ENCODE measurements around the gene CADPS.

The CADPS gene

DNA sequence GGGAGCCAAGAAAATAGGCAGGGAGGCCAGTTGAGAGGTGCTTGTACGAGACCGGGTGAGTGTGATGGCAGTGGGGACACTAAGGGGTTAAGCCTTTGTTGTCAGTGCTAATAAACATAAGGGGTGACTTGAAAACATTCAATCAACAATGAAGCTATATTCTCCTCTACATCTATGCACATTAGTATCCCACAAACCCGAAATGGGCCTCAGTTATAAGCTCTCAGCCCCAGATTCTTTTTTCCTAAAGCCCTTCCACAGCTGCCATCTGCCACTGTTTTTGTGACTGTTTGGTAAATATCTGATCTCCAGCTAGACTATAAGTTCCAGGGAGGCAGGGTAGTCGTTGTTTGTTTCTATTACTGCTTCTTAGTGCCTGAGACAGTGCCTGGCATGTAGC is 118.2 kb downstream of the CADPS start:
- Histone ChIP-seq H4K20me1 (ENCODE audit: insufficient read depth, low read length, poor library complexity, severe bottlenecking) (no peaks in the 10 kb centered on the region), H3K9ac (ENCODE audit: low read depth, low read length, poor library complexity, severe bottlenecking) (no peak overlapping the region), H3K4me1 (ENCODE audit: insufficient read depth, low read length, poor library complexity, severe bottlenecking) (no peaks in the 10 kb centered on the region), H3K9me2 (replicated peaks; ENCODE audit: low read depth, low read length) (no peaks in the 10 kb centered on the region), H3K9me3 (ENCODE audit: insufficient read depth, low read depth, low read length) (no peaks in the 10 kb centered on the region), H3K27me3 (ENCODE audit: insufficient read depth, low read length, poor library complexity, severe bottlenecking) (no peaks in the 10 kb centered on the region), H3K4me3 (ENCODE audit: low read length, poor library complexity, severe bottlenecking) (no peak overlapping the region), H3K4me2 (ENCODE audit: low read depth, low read length, poor library complexity, severe bottlenecking) (no peak overlapping the region), H3F3A (ENCODE audit: low read depth) (no peaks in the 10 kb centered on the region), H3K36me3 (ENCODE audit: insufficient read depth, low read length) (no peaks in the 10 kb centered on the region), H3K79me2 (ENCODE audit: insufficient read depth, low read length) (no peaks in the 10 kb centered on the region), H2AFZ (ENCODE audit: low read length) (no peak overlapping the region)
- TF ChIP-seq EZH2phosphoT487 (IDR thresholded peaks at IDR 0.05; ENCODE audit: borderline replicate concordance) = no peak
- TF ChIP-seq, protein P1, sequence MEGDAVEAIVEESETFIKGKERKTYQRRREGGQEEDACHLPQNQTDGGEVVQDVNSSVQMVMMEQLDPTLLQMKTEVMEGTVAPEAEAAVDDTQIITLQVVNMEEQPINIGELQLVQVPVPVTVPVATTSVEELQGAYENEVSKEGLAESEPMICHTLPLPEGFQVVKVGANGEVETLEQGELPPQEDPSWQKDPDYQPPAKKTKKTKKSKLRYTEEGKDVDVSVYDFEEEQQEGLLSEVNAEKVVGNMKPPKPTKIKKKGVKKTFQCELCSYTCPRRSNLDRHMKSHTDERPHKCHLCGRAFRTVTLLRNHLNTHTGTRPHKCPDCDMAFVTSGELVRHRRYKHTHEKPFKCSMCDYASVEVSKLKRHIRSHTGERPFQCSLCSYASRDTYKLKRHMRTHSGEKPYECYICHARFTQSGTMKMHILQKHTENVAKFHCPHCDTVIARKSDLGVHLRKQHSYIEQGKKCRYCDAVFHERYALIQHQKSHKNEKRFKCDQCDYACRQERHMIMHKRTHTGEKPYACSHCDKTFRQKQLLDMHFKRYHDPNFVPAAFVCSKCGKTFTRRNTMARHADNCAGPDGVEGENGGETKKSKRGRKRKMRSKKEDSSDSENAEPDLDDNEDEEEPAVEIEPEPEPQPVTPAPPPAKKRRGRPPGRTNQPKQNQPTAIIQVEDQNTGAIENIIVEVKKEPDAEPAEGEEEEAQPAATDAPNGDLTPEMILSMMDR (conservative IDR thresholded peaks at IDR 0.05; ENCODE audit: low read length) = no peak

DNA sequence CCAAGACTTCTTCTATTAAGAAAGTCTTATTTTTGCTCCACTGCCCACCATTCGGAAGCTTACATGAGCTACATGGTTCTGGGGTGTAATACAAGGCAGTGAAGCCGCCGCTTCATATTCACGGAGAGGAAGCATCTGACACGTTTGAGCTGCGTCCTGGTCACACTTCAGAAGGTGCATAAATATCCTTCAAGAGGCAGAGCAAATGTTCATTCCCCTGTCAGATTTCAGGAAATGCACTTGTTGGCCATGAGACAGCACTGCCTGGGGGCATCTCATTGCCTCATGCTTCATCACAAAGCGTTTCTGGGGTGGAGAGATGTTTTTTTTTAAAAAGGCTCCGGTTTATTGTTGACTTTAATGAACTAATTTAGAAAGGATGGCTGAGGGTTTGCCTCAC is 119.9 kb downstream of the CADPS start:
- H2AFZ ChIP-seq (ENCODE audit: low read length) = no peak overlapping the region
- no peaks in the 10 kb centered on the region for H4K20me1 ChIP-seq (ENCODE audit: insufficient read depth, low read length, poor library complexity, severe bottlenecking)
- no peak overlapping the region for H3K4me2 ChIP-seq (ENCODE audit: low read depth, low read length, poor library complexity, severe bottlenecking)
- no peaks in the 10 kb centered on the region for H3K9me2 ChIP-seq (replicated peaks; ENCODE audit: low read depth, low read length)
- no peaks in the 10 kb centered on the region for H3K9me3 ChIP-seq (ENCODE audit: insufficient read depth, low read depth, low read length)
- no peaks in the 10 kb centered on the region for H3F3A ChIP-seq (ENCODE audit: low read depth)
- H3K4me3 ChIP-seq (ENCODE audit: low read length, poor library complexity, severe bottlenecking) = no peak overlapping the region
- H3K9ac ChIP-seq (ENCODE audit: low read depth, low read length, poor library complexity, severe bottlenecking) = no peak overlapping the region
- H3K4me1 ChIP-seq (ENCODE audit: insufficient read depth, low read length, poor library complexity, severe bottlenecking) = no peaks in the 10 kb centered on the region
- H3K27me3 ChIP-seq (ENCODE audit: insufficient read depth, low read length, poor library complexity, severe bottlenecking) = no peaks in the 10 kb centered on the region
- TF ChIP-seq EZH2phosphoT487 (IDR thresholded peaks at IDR 0.05; ENCODE audit: borderline replicate concordance) = no peak
- TF ChIP-seq, protein P1 (conservative IDR thresholded peaks at IDR 0.05; ENCODE audit: low read length) = no peak
- H3K79me2 ChIP-seq (ENCODE audit: insufficient read depth, low read length) = no peaks in the 10 kb centered on the region
- H3K36me3 ChIP-seq (ENCODE audit: insufficient read depth, low read length) = no peaks in the 10 kb centered on the region

DNA sequence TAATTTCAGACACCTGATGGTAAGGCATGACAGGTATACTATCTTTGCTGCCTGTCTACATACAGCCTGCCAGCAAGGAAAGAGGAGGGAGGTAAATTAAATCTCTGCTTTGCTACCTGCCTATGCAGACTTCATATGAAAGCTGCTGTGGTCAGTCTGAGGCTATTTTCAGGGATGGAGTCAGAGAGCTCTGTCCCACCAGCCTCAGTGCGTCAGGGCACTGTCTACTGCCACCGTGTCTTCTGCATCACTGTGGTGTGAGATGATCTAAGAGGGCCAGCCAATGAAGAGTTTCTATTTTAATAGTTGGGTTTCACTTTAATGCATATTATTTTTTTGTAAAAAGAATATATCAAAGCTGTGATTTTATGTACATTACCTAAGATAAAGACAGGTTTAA is 125.6 kb downstream of the CADPS start:
- Histone ChIP-seq H3K4me2 (ENCODE audit: low read depth, low read length, poor library complexity, severe bottlenecking) (no peak overlapping the region), H4K20me1 (ENCODE audit: insufficient read depth, low read length, poor library complexity, severe bottlenecking) (no peaks in the 10 kb centered on the region), H3K4me1 (ENCODE audit: insufficient read depth, low read length, poor library complexity, severe bottlenecking) (no peaks in the 10 kb centered on the region), H3K4me3 (ENCODE audit: low read length, poor library complexity, severe bottlenecking) (no peak overlapping the region), H3K79me2 (ENCODE audit: insufficient read depth, low read length) (no peaks in the 10 kb centered on the region), H3K9ac (ENCODE audit: low read depth, low read length, poor library complexity, severe bottlenecking) (no peak overlapping the region), H3K36me3 (ENCODE audit: insufficient read depth, low read length) (no peaks in the 10 kb centered on the region), H3K9me2 (replicated peaks; ENCODE audit: low read depth, low read length) (no peaks in the 10 kb centered on the region), H2AFZ (ENCODE audit: low read length) (no peak overlapping the region), H3K27me3 (ENCODE audit: insufficient read depth, low read length, poor library complexity, severe bottlenecking) (no peaks in the 10 kb centered on the region), H3K9me3 (ENCODE audit: insufficient read depth, low read depth, low read length) (no peaks in the 10 kb centered on the region), H3F3A (ENCODE audit: low read depth) (no peaks in the 10 kb centered on the region)
- no peak for TF ChIP-seq EZH2phosphoT487 (IDR thresholded peaks at IDR 0.05; ENCODE audit: borderline replicate concordance)
- TF ChIP-seq, protein P1 (conservative IDR thresholded peaks at IDR 0.05; ENCODE audit: low read length) = no peak

Data from Loucy (cell line).